Gastrocnemius medialis (tissue), 4 donors: ENCODE results near the gene SIK3.

Source experiments
- POLR2A ChIP-seq, 2 donors: fragments of 450-650 bp; IDR thresholded peaks; one replicate each; pipeline ENCODE4 v1.6.1; 2017; ENCODE audit warnings: antibody characterized with exemption in 2 of 2, mild to moderate bottlenecking in 2 of 2, moderate library complexity in 2 of 2
- TF ChIP-seq, protein P1 (sequence below), 5 experiments: fragments of 450-650 bp in 3 of 5; fragments of 200-600 bp in 2 of 5; sonication (generic) in 2 of 5; IDR thresholded peaks in 4 of 5; conservative IDR thresholded peaks in 1 of 5; 1 replicate in 4 of 5; 2 replicates in 1 of 5; pipeline ENCODE4 v1.5.1; 2016 to 2019; ENCODE audit warnings: antibody characterized with exemption in 5 of 5, mild to moderate bottlenecking in 3 of 5, moderate library complexity in 3 of 5

DNA sequence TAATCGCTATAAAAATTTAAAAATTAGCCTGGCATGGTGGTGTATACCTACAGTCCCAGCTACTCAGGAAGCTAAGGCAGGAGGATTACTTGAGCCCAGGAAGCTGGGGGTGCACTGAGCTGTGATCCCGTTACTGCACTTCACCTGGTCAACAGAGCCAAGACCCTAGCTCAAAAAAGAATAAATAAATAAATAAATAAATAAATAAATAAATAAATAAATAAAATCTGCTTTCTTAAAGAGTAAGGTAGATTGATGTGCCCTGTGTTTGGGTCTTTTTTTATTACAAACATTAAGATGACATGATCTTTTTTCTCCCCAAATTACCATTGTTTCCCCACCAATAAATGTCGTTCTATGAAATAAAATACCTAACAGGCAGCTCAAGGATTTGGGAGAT is 146.5 kb downstream of the SIK3 start:
- TF ChIP-seq, protein P1, sequence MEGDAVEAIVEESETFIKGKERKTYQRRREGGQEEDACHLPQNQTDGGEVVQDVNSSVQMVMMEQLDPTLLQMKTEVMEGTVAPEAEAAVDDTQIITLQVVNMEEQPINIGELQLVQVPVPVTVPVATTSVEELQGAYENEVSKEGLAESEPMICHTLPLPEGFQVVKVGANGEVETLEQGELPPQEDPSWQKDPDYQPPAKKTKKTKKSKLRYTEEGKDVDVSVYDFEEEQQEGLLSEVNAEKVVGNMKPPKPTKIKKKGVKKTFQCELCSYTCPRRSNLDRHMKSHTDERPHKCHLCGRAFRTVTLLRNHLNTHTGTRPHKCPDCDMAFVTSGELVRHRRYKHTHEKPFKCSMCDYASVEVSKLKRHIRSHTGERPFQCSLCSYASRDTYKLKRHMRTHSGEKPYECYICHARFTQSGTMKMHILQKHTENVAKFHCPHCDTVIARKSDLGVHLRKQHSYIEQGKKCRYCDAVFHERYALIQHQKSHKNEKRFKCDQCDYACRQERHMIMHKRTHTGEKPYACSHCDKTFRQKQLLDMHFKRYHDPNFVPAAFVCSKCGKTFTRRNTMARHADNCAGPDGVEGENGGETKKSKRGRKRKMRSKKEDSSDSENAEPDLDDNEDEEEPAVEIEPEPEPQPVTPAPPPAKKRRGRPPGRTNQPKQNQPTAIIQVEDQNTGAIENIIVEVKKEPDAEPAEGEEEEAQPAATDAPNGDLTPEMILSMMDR (IDR thresholded peaks at IDR 0.05 in 4 of 5, conservative IDR thresholded peaks at IDR 0.05 in 1 of 5) = no peak
- TF ChIP-seq POLR2A (IDR thresholded peaks at IDR 0.05) = no peak
